Midbrain (tissue), 1 donor: ENCODE data around the gene GDE1.
A peak's percentile ranks its signal among the peaks of the same experiment; 100 is the strongest.

Experiments used
- DNase-seq: peaks from one replicate; lab custom pipeline; 2025; lab: John Stamatoyannopoulos, UW

GDE1 gene

DNA sequence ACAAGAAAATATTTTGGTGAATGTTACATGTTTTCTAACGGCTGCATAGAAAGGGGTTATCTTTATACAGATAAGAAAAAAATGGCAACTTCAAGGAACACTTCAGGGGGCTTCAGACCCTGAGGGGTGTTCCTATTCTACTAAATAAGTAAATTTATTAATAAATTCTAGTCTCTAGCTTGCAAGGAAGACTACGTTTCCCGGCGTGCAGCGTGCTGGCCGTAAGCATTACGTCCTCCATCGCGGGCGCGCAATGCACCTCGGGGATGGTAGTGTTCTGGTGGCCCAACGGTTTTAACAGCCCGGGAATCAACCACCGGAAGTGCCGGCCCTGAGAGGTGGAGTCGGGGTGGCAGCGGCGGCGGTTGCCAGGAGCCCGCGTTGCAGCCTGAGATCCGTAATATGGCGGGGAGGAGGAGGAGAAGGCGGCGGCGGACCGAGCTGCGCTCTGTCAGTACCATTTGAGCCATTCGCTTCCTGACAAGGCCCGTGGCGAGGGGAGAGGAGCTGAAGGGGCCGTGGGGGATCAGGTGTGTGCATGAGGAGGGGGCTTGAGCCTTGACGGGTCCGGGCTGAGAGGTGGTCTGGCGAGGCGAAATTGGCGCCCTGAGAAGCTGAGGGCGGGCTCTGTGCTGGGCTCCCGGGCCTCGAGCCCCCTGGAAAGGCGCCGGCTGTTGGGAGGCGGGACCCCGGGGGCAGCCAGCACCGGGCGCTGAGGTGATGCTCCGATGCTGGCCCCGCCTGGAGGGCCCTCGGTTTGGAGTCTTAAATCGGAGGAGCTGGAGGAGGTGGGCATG, 1.9 kb upstream of the GDE1 start, which contains the start of gene CCP110:
Gene CCP110, plus strand, starts transcription at position 384 of the 797 bp plus-strand sequence. CDS start 3,940 bp downstream, outside the sequence.
- peak; percentile 98 for DNase-seq

DNA sequence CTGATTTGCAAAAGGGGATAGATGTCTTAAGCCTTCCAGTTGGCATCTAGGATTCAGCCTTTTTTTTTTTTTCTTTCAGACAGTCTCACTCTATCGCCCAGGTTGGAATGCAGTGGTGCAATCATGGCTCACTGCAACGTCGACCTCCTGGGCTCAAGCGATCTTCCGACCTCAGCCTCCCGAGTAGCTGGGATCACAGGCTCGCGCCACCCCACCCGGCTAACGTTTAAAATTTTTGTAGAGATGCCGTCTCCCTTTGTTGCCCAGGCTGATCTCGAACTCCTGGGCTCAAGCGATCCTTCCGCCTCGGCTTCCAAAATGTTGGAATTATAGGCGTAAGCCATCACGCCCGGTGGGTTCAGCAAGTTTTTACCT, 1.3 kb upstream of the GDE1 start:
- DNase-seq, result no peak

DNA sequence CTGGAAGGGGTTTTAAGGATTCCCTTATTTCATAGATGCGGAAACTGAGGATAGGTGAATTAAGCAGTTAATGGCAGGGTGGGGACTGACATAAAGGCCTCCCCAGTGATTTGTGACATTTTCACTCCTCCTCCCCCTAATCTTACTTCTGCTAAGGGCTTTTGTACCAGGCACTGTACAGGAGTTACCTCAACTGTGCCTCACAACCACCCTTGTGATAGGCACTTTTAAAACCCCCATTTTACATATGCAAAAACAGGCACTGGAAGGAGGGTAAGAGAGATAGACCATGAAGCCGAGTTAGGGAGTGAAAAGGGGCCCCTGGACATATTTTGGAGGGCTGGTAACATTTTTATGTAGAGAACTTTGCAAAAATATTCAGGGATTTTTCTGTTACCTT, 862 bp upstream of the GDE1 start:
- no peak for DNase-seq

DNA sequence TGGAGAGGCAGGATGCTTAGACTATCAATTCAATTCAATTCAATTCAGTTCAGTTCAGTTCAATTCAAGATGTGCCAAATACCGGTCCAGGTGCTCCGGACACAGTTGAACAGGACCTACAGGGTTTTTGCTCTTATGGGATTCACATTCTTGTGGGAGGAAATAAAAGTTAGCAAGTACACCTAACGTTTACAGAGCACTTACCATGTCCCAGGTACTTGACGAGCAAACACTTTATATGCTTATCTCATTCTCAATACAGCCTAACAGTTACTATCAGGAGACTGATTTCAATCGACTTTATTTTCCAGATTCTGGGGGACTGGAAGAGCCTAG, 467 bp upstream of the GDE1 start:
- no peak for DNase-seq

DNA sequence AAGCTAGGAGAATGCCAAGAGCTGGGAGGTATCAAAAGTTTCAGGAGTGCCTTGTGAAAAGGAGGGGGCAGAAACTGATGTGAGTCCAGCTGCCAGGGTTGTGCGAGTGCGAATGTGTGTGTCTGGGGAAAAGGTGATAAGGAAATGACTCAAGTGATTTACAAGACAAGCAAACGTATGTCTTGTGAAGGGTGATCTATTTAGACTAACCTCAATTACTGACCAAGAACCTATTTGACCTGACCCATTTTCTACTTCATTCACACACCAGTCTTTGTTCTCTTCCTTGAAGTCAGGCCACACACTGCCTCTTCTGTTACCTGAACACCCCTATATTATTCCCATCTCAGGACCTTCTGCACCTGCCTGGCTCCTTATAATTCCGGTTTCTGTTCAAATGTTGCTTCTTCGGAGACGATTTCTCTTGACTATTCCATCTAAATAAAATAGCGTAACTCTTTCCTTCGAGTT, 1.0 kb downstream of the GDE1 start:
- DNase-seq, result no peak

DNA sequence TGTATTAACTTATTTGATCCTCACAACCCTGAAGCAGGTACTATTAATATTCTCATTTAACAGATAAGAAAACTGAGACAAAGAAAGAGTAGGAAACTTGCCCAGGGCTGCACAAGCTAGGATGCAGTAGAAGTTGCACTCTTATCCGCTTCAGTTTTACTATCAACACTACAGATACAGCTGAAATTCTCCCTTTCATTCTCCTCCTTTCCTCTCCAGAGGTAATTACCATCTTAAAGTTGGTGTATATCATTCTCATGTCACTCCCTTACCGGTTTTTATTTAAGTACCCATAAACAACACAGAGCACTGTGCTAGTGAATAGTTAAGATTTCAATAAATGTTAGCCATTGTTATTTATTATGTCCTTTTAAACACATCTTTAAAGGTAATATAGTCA, 3.5 kb downstream of the GDE1 start:
- DNase-seq, result no peak

DNA sequence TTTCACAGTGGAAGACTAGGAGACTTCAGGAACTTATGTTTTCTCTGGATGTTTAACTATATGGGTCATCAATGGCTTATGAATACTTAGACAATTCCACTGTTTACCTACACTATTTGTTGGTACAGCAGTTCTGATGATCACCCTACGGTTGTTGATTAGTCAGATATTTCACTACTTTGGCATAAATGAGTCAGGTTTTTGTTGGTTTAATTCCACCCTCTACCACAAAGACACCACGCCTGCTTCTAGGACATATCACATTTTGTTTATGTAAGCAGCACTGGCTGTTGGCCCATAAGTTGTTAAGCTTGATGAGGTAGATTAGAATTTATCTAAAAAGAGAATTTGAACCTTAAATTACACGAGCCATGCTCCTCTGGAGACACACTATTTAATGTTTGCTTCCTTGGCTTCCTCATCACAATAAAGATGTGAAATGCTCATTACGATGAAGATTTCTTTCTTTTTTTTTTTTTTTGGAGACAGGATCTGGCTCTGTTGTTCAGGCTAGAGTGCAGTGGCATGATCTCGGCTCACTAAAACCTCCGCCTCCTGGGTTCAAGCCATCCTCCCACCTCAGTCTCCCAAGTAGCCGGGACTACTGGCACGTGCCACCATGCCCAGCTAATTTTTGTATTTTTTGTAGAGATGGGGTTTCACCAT, 4.3 kb downstream of the GDE1 start:
- DNase-seq, result no peak

DNA sequence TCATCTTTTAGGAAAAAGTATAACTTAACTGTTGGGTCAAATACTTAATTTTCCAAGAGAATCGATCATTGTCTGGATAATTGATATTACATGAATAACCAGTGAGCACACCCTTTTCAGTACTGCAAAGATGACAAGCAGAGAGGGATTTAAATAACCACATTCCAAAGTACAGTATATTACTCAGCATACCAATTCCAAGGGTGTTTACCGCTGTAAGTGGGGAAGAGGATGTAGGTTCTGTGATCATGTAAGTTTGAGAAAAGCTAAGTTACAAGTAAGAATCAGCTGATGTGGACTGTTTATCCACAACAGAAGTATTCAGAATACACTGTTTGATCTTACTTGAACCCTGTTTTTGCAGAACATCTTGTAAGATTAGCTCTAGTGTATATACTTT, 6.1 kb downstream of the GDE1 start:
- no peak for DNase-seq

DNA sequence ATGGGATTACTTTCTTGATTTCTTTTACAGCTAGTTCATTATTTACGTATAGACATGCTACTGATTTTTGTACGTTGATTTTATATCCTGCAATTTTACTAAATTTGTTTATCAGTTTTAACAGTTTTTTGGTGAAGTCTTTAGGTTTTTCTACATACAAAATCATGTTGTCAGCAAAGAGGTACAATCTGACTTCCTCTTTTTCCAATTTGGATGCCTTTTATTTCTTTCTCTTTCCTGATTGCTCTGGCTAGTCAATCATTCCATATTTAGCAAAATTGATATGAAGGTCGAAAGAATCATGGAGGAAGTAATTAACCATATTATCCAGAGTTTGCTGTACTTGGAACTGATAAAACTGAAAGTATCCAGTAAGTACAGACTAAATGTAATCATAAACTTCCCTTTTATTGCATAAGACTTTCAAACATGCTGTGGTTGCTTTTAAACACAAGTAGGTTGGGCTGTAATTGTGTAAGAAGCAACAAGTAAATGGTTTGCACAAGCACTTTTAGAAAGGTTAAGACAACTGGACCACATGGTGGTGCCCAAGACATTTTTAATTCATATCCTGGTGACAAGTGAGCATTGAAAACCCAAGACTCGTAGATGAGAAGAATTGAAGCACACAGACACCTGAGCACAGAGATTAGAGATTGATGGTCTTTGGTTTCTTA, 8.4 kb downstream of the GDE1 start:
- no peak for DNase-seq

DNA sequence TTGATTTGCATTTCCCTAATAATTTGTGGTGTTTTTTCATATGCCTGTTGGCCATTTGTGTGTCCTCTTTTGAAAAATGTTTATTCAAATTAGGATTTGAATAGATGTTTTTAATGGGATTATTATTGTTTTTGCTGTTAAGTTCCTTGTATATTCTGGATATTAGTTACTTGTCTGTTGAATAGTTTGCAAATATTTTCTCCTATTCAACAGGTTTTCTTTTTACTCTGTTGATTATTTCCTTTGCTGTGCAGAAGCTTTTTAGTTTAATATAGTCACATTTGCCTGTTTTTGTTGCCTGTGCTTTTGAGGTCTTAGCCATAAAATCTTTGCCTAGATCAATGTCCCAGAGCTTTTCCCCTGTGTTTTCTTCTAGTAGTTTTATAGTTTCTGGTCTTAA, 9.6 kb downstream of the GDE1 start:
- DNase-seq, result no peak

DNA sequence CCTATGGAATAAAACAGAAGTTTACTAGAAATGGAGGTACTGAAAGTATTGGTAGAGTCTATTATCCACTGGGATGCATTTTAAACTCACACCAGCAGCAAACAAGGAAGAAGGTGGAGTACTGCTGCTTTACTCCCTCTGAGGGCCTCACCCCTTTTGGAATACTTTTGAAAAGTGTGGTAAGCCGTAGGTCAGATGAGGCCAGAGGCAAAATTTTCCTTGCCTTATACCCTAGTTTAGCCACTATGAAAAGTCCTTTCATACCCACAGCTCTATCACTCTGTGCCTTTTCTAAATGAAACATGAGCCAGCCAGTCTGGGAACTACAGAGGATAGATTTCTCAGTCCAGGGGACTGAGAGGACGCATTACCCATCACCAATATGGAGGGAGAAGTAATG, 14.0 kb downstream of the GDE1 start:
- DNase-seq, result no peak

DNA sequence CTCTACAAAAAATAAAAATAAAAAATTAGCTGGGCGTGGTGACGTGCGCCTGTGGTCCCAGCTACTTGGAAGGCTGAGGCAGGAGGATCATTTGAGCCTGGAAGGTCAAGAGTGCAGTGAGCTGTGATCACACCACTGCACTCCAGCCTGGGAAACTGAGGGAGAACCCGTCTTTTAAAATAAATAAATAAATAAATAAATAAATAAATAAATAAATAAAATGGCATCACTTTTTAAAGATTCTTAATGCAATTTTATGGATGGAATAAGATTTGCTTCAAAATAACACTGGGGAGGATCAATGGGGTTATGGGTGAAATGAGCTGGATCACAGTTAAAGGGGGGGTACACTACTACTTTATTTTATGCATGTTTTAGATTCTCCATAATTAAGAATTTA, 14.9 kb downstream of the GDE1 start:
- DNase-seq, result no peak

DNA sequence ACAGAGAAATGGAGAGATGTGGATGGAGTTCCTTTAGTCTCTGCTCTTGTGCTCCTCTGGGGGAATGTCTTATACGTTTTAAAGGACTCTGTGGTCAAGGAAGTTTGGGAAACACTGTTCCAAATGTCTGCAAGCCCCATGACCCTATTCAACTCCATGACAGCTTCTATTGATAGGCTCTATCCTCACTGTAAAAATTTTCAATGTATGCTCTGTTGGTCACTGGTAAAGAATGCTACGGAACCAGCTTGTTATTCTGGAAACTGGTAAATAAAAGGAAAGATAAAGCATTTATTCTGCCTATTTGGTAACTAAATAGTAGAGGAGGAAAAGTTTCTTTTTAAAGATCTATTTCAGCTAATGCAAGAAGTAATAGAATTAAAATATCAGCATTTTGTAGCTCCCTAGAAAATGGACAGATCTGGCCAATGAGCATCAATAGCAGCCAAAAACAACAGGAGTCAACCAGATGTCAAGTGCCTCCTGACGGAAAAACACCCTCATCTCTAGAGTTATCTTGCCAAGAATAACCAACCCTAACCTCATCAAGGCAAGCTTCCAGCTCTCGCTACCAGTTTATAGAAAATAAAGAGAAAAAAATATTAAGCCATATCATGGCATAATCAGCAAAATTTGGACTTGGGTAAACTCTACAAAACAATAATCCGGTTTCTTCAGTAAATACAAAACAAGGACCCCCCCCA, 16.1 kb downstream of the GDE1 start:
- no peak for DNase-seq

DNA sequence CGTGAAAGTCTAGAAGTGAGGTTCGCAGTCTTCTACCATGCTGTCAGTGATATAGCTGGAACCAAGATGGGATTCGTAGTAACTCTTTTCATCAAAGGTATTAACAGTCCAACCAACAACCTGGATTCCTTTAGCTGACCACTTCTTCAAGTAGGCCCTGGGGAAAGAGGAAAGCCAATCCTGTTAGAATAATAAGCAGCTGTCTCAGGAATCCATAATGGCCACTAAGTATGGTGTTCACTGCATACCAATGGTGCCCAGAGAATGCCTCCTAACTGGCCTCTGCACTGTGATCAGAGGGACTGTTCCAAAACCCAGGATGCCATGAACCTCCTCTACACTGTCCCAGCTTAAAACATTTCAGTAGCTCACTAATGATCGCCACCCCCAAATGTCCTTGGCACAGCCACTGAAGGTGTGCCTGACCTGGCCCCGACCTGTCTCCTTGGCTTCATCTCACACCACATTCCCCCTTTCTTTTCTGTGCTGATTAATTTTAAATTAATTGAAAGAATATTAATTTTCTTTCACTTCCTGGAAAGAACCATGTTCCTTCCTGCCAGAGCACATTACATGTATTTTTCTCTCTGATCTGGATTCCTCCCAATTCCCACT, 18.3 kb downstream of the GDE1 start:
- DNase-seq, result no peak

DNA sequence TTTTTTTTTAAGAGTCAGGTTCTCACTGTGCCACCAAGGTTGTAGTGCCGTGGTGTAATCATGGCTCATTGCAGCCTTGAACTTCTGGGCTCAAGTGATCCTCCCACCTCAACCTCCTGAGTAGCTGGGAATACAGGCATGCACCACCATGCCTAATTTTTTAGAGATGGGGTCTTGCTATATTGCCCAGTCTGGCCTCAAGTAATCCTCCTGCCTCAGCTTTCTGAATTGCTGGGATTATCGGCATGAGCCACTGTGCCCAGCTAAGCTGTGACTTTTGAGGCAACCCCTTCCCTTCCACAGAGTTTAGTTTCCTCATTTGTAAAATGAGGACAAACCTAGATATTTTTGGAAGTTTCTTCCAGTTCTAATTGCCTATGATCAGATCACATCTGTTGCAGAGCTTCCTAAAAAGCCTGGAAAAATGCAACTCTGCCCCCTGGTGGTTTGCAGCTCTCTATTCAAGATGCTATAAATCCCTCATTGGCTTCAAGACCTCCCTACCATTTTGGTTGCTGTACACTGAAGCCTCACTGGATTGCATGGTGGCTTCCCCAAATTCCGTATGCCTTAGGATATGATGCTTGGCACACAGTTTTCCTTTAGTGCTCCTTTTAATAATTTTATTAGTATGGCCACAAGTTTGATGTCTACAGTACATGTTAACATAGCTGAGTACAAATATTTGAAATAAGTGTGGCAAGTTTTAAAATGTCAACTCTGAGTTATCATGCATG, 19.3 kb downstream of the GDE1 start:
- DNase-seq, result peak; percentile 77

DNA sequence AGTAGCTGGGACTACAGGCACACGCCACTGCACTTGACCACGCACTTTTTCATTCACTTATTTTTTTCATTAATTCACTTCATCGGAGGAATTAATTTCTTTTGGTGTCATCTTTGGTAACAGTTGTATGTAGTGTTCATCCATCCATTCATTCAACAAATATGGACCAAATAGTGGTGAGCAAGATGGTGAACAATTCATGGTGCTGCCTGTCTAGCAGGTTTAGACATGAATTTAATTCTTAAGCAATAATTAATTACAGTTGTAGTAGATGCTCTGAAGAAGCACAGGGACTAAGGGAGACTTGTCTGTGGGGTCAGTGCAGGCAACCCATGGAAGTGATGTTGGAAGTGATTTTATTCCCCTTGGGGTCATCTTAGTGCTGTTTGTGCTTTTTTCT, 22.4 kb downstream of the GDE1 start:
- DNase-seq, result no peak

DNA sequence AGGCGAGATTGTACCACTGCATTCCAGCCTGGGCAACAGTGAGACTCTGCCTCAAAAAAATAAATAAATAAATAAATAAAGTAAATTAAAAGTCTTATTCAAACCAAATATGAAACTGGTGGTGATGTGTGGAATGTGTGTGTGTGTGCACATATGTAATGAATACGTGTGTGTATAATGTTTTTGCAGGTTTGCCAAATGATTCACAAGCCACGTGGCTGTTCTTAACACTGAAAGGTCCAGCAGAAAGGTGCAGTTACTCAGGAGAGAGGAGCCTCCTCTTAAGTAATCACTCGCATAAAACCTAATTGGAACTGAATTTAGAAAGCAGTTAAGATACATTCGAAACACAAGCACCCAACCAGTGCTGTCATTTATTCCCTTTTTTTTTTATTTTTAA, 22.9 kb downstream of the GDE1 start:
- DNase-seq, result no peak

DNA sequence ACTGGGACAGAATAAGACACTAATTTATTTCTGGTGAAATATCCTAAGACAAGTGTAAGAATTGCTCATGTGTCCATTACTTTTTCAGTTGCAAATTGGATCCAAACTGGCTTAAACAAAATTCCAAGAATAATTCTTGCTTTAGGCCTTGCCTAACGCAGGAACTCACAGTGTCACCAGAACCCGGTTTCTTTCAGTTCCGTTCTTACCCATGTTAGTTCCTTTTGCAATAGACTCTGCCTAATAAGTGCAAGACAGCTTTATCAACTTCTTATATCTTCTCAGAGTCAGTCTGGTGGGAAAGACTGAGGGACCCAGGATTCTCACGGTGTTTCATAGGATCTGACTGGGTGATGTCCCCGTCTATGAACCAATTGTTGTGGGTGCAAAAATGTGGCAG, 24.7 kb downstream of the GDE1 start:
- no peak for DNase-seq

DNA sequence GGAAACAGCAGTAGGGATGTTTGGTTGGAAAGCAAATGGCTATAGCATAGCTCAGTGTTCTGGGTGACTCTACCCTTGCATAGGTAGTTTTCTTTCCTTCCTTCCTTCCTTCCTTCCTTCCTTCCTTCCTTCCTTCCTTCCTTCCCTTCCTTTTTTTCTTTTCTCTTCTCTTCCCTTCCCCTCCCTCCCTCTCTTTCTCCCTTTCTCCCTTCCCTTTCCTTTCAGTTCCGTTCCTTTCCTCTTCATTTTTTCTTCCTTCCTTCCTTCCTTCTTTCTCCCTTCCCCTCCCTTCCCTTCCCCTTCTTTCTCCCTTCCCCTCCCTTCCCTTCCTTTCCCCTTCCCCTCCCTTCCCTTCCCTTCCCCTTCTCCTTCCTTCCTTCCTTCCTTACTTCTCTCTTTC, 31.3 kb downstream of the GDE1 start:
- DNase-seq, result no peak

DNA sequence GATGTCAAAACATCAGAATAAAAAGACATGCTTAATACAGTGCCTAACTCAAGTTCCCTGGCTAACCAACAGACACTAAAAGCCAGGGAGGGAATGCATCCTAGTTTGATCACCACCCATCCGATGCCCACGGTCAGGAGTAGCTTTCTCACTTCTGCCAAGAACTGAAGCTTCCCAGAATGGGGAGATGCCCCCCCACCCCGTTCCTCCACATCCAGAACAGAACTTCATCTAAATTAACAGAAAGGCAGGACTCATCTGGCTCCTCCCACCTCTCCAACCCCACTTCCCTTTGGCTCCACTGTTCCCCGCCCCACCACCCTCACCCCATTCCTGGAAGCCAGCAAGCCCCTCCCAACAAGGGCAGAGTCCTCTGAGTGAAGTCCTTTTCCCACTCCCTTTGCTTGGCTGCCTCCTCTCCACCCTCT, 33.7 kb downstream of the GDE1 start:
- DNase-seq, result no peak

DNA sequence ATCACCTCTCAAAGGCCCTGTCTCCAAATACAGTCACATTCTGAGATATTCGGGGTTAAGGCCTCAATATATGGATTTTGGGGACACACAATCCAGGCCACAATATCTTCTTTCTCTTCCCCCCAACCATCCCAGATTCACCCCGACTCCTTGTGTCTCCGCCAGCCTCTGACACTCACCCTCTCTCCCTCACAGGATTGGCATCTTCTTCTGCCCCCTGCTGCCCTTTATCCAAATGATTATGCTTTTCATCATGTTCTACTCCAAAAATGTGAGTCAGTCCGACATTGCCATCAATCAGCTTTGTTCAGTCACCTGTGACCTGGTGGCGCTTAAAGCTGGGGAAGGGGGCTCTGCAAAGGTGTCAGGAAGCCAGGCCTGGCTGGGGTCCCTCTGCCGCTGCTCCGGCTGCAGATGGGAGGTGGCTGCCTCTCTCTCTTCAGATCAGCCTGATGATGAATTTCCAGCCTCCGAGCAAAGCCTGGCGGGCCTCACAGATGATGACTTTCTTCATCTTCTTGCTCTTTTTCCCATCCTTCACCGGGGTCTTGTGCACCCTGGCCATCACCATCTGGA, 35.1 kb downstream of the GDE1 start:
- DNase-seq, result no peak
